Neutrophil (primary cell): ENCODE data around the gene TEPSIN.

Experiments
- H3K27ac ChIP-seq: fragments of 200-600 bp; sonication (generic); 2 replicates; pipeline ENCODE4 v1.5.1; 2016; ENCODE audit warnings: mild to moderate bottlenecking, moderate library complexity
- H3K27me3 ChIP-seq: fragments of 200-600 bp; sonication (generic); 2 replicates; pipeline ENCODE4 v1.6.0; 2016; ENCODE audit warnings: mild to moderate bottlenecking
- H3K36me3 ChIP-seq: fragments of 200-600 bp; sonication (generic); 2 replicates; pipeline ENCODE4 v1.5.1; 2017
- H3K4me1 ChIP-seq, 2 experiments: fragments of 200-600 bp in 1 of 2; sonication (generic) in 1 of 2; 1 replicate in 1 of 2; 2 replicates in 1 of 2; pipeline versions ENCODE4 v1.5.1 to v1.6.1; 2013 to 2016; ENCODE audit warnings: low read depth in 1 of 2, low read length in 1 of 2, mild to moderate bottlenecking in 1 of 2, moderate library complexity in 1 of 2; ENCODE audit not compliant: control insufficient read depth in 1 of 2, insufficient read depth in 1 of 2
- H3K4me3 ChIP-seq, 2 experiments: fragments of 200-600 bp in 1 of 2; sonication (generic) in 1 of 2; 1 replicate in 1 of 2; 2 replicates in 1 of 2; pipeline ENCODE4 v1.5.1; 2013 to 2016; ENCODE audit warnings: low read depth in 1 of 2, low read length in 1 of 2, mild to moderate bottlenecking in 1 of 2, moderate library complexity in 1 of 2
- H3K9me3 ChIP-seq: fragments of 200-600 bp; sonication (generic); 2 replicates; pipeline ENCODE4 v1.5.1; 2016
- TF ChIP-seq, protein P1 (sequence below): fragments of 200-600 bp; sonication (generic); IDR thresholded peaks from 2 replicates; pipeline ENCODE4 v1.5.1; 2016; ENCODE audit warnings: antibody characterized with exemption

Gene TEPSIN

DNA sequence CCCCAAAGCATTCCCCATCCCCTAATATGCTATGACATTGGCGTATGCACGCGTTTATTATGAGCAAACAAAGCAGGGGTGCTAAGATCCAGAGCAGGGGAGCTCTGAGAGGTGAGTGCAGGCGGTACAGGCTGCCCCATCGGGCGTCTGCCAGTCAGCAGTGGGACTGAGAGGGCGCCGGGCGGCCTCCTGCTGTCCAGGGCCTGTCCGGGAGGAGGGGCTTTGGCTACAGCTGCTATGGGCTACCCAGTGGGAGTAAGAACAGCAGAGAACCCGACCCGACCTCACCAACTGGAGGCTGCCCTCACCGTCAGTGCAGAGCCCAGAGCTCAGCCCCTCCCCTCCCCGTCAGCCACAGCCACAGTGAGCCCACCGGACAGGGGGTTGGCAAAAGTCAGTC, 54.3 kb downstream of the TEPSIN start:
- TF ChIP-seq, protein P1, sequence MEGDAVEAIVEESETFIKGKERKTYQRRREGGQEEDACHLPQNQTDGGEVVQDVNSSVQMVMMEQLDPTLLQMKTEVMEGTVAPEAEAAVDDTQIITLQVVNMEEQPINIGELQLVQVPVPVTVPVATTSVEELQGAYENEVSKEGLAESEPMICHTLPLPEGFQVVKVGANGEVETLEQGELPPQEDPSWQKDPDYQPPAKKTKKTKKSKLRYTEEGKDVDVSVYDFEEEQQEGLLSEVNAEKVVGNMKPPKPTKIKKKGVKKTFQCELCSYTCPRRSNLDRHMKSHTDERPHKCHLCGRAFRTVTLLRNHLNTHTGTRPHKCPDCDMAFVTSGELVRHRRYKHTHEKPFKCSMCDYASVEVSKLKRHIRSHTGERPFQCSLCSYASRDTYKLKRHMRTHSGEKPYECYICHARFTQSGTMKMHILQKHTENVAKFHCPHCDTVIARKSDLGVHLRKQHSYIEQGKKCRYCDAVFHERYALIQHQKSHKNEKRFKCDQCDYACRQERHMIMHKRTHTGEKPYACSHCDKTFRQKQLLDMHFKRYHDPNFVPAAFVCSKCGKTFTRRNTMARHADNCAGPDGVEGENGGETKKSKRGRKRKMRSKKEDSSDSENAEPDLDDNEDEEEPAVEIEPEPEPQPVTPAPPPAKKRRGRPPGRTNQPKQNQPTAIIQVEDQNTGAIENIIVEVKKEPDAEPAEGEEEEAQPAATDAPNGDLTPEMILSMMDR = no peak

DNA sequence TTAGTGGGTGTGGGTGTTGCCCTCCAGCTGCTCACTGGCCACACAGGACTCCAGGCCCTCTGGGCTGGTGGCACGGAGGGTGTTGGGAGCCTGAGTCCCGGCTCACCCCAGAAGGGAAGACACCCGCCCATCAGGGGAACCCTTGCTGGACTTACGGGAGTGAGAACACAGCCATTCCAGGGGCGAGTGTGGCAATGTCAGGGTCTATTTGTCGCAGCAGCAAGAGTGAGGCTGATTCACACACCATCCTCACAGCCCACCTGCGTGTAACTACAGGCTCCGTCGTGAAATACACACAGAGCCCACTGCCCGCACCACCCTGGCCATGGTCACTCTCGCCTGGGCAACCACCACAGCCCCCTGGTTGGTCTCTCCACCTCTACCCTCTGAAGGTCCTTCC, 55.0 kb downstream of the TEPSIN start:
- H3K4me3 ChIP-seq = no peak overlapping the region
- H3K9me3 ChIP-seq = no peaks in the 10 kb centered on the region
- no peaks in the 10 kb centered on the region for H3K36me3 ChIP-seq
- no peak overlapping the region for H3K27ac ChIP-seq
- peaks cover 20% of the 10 kb centered on the region for H3K27me3 ChIP-seq
- TF ChIP-seq, protein P1 = no peak
- H3K4me1 ChIP-seq = peaks cover 10 to 11% of the 10 kb centered on the region in 2 experiments

More for the DNA sequence above, 54.3 kb downstream of the TEPSIN start:
- Histone ChIP-seq H3K27ac (no peak overlapping the region), H3K4me3 (no peak overlapping the region), H3K27me3 (peaks cover 20% of the 10 kb centered on the region), H3K36me3 (no peaks in the 10 kb centered on the region), H3K9me3 (no peaks in the 10 kb centered on the region), H3K4me1 (peaks cover 10 to 11% of the 10 kb centered on the region in 2 experiments)

DNA sequence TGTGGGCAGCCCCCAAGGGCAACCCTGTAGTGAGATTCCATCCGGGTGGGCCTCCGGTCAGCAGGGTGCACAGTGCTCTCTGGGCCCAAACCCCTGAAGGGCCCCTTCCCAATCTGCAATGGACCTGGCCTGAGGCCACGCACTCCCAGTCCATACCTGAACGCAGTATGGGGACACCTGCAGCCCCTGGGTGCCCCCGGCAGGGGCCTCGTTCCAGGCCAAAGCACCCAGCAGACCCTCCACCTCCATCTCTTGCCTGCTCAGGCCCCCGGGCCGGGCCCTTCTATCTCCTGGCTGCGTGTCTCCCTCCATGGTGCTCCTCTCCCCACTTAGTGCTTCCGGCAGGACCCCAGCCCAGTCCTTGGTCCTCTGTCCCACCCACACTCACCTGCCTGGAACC, 55.5 kb downstream of the TEPSIN start:
- Histone ChIP-seq H3K4me1 (peaks cover 10 to 11% of the 10 kb centered on the region in 2 experiments), H3K27ac (no peak overlapping the region), H3K27me3 (peaks cover 20% of the 10 kb centered on the region), H3K36me3 (no peaks in the 10 kb centered on the region), H3K4me3 (no peak overlapping the region), H3K9me3 (no peaks in the 10 kb centered on the region)
- TF ChIP-seq, protein P1 = no peak

DNA sequence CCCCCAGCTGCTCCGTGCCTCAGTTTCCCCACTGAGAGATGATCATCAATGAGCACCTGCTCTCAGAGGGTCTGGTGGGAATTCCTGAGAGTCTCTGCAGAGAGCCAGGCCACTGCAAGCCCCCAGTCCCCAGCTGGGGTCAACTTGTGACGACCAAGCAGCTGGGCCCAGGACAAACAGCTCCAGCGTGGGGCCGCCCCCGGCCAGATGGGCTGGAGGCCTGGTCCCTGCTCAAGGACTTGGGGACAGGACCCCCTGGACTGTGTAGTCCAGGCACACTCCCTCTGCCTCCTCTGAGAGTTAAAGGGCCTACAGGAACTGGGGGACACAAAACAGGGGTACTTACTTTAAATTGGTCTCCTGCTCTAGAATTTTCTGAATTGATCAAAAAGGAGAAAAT, 56.3 kb downstream of the TEPSIN start:
- Histone ChIP-seq H3K9me3 (no peaks in the 10 kb centered on the region), H3K4me1 (peaks cover 10 to 11% of the 10 kb centered on the region in 2 experiments), H3K27me3 (peaks cover 20% of the 10 kb centered on the region), H3K27ac (no peak overlapping the region), H3K4me3 (no peak overlapping the region), H3K36me3 (no peaks in the 10 kb centered on the region)
- TF ChIP-seq, protein P1 = no peak

DNA sequence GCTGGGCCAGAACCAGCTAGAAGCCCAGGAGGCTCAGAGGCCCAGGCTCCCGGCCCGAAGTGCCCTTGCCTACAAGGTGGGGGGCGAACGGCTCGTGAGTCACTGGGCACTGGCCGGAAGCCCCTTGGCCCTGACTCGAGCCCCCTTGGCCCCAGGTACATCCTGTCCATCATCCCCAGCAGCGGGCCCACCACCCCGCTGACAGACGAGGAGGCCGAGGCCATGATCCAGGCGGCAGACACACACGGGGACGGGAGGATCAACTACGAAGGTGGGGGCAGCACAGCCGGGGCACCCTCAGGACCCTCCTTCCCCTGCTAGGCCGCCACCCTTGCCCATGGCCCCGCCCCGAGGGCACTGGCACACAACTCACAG, 57.1 kb downstream of the TEPSIN start:
- Histone ChIP-seq H3K9me3 (no peaks in the 10 kb centered on the region), H3K36me3 (no peaks in the 10 kb centered on the region), H3K27me3 (peaks cover 20% of the 10 kb centered on the region), H3K4me3 (no peak overlapping the region), H3K4me1 (peaks cover 10 to 11% of the 10 kb centered on the region in 2 experiments), H3K27ac (no peak overlapping the region)
- TF ChIP-seq, protein P1 = no peak
